Vagina (tissue), 2 donors: ENCODE data around the gene C9orf78.

Experiments
- CTCF ChIP-seq, 3 experiments: fragments of 450-650 bp in 2 of 3; fragments of 200-600 bp in 1 of 3; sonication (generic) in 1 of 3; IDR thresholded peaks; one replicate each; pipeline ENCODE4 v1.5.1; 2017 to 2019; ENCODE audit warnings: antibody characterized with exemption in 3 of 3, mild to moderate bottlenecking in 2 of 3, moderate library complexity in 2 of 3
- POLR2A ChIP-seq, 2 donors: fragments of 450-650 bp; IDR thresholded peaks; one replicate each; pipeline ENCODE4 v1.6.1; 2017; ENCODE audit warnings: antibody characterized with exemption in 2 of 2, mild to moderate bottlenecking in 2 of 2, moderate library complexity in 2 of 2

GRCh38 chr9:129794549-129794948 is 40.5 kb downstream of the C9orf78 start:
- no peak for TF ChIP-seq CTCF (IDR thresholded peaks at IDR 0.05)
- TF ChIP-seq POLR2A (IDR thresholded peaks at IDR 0.05): no peak
